Stimulated activated CD8-positive, alpha-beta memory T cell treated with anti-CD3 and anti-CD28 coated beads, Interleukin-15, amount 100 ng/mL, for 24 hours (primary cell): ENCODE results near the gene RILPL1.

Source experiments
- DNase-seq: peaks from one replicate; pipeline ENCODE4 v3.0.0-alpha.2; 2020; ENCODE audit warnings: low read depth

RILPL1 gene

DNA sequence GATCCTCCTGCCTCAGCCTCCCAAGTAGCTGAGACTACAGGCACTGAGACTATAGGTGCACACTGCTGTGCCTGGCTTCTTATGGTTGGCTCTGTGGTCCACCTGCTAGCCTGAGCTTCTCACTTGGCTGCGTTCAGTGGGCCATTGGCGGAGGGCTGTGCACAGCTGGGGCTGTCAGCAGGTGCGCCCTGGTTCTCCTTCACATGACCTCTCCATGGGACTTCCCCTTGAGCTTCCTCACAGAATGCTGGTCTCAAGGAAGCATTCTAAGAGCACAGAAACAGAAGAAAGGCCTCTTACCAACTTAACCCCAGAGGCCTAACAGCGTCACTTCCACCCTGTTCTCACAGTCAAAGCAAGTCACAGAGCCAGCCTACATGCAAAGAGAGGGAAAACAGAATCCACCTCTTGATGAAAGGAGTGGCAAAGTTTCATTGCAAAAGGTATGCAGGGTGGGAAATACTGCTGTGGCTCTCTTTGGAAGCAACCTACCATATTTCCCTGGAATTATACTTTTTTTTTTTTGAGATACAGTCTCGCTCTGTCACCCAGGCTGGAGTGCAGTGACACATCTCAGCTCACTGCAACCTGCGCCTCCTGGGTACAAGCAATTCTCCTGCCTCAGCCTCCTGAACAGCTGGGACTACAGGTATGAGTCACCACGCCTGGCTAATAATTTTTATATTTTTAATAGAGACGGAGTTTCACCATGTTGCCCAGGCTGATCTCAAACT lies 106.3 kb downstream of the RILPL1 start:
- DNase-seq: no peak

DNA sequence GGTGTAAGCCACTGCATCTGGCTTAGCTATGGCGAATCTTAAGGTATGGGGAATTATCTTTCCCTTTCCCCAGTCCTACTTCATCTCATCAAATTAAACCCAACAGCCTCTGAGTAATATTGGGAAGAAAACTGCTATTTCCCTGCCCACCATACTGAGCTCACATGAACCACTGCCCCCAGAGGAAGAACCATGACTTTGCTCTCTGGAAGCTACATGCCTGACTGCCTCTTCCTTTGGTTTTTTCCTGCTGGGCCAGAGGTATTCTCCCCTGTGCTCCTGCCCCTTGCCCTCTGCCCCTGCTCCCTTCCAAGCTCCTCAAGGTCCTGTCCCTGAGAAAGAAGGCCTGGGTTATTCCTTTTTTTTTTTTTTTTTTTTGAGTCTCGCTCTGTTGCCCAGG lies 112.2 kb downstream of the RILPL1 start:
- no peak for DNase-seq
